HL-60 (cell line): ENCODE results near the gene MSH4.

Experiments used
- DNase-seq, 2 experiments: peaks; one replicate each; pipeline ENCODE4 v3.0.0-alpha.2; 2010 to 2020; ENCODE audit warnings: low read depth in 1 of 2, low spot score in 1 of 2
- H3K27ac ChIP-seq: fragments of 250-450 bp; sonication (Bioruptor Pico); replicated peaks from 2 replicates; pipeline ENCODE4 v1.5.1; 2020; ENCODE audit warnings: mild to moderate bottlenecking, moderate library complexity
- H3K27me3 ChIP-seq: fragments of 250-450 bp; sonication (Bioruptor Pico); 2 replicates; pipeline ENCODE4 v1.5.1; 2021; ENCODE audit warnings: mild to moderate bottlenecking, moderate library complexity; ENCODE audit not compliant: insufficient read depth, poor library complexity, severe bottlenecking
- H3K4me3 ChIP-seq: replicated peaks from 2 replicates; pipeline ENCODE4 v1.5.1; 2011; ENCODE audit warnings: mild to moderate bottlenecking, control low read depth, low read length; ENCODE audit not compliant: insufficient read depth
- GABPA ChIP-seq: IDR thresholded peaks from 2 replicates; pipeline ENCODE4 v1.6.1; 2012; ENCODE audit warnings: low read depth
- POLR2AphosphoS5 ChIP-seq: IDR thresholded peaks from 2 replicates; pipeline ENCODE4 v1.6.1; 2012; ENCODE audit warnings: low read depth
- REST ChIP-seq: IDR thresholded peaks from 2 replicates; pipeline ENCODE4 v1.6.1; 2012; ENCODE audit warnings: low read depth; ENCODE audit not compliant: insufficient replicate concordance
- SPI1 ChIP-seq: IDR thresholded peaks from 2 replicates; pipeline ENCODE4 v1.6.1; 2012; ENCODE audit warnings: low read depth, mild to moderate bottlenecking, borderline replicate concordance
- TF ChIP-seq, protein P1 (sequence below): IDR thresholded peaks from one replicate; pipeline ENCODE4 v1.5.1; 2011; ENCODE audit warnings: low read length, control low read depth, inconsistent platforms; ENCODE audit not compliant: insufficient read depth

MSH4 gene

DNA sequence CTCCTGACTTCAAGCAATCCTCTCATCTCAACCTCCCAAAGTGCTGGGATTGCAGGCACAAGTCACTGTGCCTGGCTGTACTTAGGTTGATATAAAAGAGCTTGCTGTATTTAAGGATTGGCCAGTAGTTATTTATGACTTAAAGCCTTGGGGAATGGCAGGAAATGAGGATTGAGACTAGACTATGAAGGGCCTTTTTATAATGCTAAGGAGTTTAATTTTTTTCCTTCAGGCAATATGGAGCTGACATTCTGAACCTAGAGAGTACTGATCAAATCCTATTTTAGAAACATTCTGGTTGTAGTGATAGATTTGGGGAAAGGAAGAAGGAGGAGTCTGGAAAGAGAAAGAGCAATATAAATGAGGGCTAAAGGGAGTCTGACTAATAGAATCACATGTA, 44.7 kb downstream of the MSH4 start:
- DNase-seq: no peak
- TF ChIP-seq, protein P1, sequence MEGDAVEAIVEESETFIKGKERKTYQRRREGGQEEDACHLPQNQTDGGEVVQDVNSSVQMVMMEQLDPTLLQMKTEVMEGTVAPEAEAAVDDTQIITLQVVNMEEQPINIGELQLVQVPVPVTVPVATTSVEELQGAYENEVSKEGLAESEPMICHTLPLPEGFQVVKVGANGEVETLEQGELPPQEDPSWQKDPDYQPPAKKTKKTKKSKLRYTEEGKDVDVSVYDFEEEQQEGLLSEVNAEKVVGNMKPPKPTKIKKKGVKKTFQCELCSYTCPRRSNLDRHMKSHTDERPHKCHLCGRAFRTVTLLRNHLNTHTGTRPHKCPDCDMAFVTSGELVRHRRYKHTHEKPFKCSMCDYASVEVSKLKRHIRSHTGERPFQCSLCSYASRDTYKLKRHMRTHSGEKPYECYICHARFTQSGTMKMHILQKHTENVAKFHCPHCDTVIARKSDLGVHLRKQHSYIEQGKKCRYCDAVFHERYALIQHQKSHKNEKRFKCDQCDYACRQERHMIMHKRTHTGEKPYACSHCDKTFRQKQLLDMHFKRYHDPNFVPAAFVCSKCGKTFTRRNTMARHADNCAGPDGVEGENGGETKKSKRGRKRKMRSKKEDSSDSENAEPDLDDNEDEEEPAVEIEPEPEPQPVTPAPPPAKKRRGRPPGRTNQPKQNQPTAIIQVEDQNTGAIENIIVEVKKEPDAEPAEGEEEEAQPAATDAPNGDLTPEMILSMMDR: no peak
- TF ChIP-seq SPI1 (no peak), GABPA (no peak), REST (no peak), POLR2AphosphoS5 (no peak)

GRCh38 chr1:75845576-75845975, 48.9 kb downstream of the MSH4 start:
- H3K4me3 ChIP-seq: no peak overlapping the region
- H3K27ac ChIP-seq: no peak overlapping the region
- H3K27me3 ChIP-seq: no peaks in the 10 kb centered on the region
- TF ChIP-seq, protein P1: no peak
- no peak for TF ChIP-seq POLR2AphosphoS5
- DNase-seq: no peak

More for the DNA sequence above, 44.7 kb downstream of the MSH4 start:
- Histone ChIP-seq H3K27ac (no peak overlapping the region), H3K4me3 (no peak overlapping the region), H3K27me3 (no peaks in the 10 kb centered on the region)

GRCh38 chr1:75855010-75855409, 58.3 kb downstream of the MSH4 start:
- no peaks in the 10 kb centered on the region for H3K27me3 ChIP-seq
- no peak overlapping the region for H3K4me3 ChIP-seq
- TF ChIP-seq REST (no peak), SPI1 (no peak), POLR2AphosphoS5 (no peak), GABPA (no peak)
- TF ChIP-seq, protein P1: no peak
- DNase-seq: no peak
- no peak overlapping the region for H3K27ac ChIP-seq

- H3K27me3 ChIP-seq: no peaks in the 10 kb centered on the region
- TF ChIP-seq POLR2AphosphoS5 (no peak), SPI1 (no peak), REST (no peak)
- no peak for DNase-seq
- no peak overlapping the region for H3K27ac ChIP-seq
- H3K4me3 ChIP-seq: no peak overlapping the region
These were observed 59.1 kb downstream of the MSH4 start for GRCh38 chr1:75855734-75856133.
